ENCODE results near the gene SLC28A1.
A peak's percentile ranks its signal among the peaks of the same experiment; 100 is the strongest.

SLC28A1 gene

DNA sequence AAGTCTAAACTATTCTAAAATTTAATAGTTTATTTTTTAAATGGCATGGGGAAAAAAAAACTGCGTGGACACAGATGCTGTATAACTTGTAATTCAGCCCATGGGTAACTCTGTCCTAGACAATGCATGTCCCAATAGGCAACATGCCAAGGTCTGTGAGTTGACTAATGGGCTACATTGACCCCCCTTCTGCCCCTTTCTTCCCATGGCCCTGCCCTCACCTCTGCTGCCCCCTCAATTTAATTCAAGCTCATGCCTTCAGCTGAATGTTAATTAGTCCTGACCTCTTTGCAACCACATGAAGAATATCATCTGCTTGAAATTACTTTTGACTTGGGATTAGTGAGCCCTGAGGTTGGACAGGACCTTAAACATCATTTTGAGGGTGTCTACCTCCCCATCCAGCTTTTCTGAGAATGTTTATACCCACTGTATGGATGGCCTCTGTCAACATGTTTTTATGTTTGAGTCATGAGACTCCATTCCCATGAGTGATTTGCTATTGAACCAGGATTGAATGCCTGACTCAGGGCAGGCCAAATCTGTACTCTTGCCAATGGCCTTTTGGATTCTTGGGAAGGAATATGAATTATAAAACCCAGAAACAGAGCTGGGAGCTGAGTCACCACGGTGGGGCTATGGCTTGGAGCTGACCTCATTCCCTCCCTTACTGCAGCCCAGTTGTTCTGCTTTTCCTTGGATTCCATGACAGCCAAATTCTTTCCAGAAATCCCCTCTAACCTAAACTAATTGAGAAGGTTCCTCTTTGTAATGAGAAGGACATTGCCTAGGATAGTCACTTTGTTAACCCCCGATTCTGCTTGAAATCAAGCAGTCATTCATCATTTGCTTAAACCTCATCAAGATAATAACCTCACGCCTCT lies 63.7 kb downstream of the SLC28A1 start:
- no peak for DNase-seq

DNA sequence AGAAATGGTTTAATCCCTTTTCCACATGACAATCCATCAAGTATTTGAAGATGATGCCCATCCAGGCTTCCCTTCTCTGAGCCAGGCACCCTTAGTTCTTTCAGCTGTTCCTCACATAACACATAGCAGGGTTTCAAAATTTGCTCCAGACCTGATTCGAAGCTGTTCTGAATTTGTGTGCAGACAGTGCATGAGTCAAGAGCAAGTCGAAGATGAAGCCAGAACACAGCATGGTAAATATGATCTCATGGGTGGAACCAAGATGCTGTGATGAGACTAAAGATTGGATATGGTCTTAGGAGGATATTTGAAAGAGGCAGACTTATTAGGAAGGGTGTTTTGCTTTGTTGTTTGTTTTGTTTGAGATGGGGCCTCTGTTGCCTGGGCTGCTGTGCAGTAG lies 64.6 kb downstream of the SLC28A1 start:
- no peak for DNase-seq

DNA sequence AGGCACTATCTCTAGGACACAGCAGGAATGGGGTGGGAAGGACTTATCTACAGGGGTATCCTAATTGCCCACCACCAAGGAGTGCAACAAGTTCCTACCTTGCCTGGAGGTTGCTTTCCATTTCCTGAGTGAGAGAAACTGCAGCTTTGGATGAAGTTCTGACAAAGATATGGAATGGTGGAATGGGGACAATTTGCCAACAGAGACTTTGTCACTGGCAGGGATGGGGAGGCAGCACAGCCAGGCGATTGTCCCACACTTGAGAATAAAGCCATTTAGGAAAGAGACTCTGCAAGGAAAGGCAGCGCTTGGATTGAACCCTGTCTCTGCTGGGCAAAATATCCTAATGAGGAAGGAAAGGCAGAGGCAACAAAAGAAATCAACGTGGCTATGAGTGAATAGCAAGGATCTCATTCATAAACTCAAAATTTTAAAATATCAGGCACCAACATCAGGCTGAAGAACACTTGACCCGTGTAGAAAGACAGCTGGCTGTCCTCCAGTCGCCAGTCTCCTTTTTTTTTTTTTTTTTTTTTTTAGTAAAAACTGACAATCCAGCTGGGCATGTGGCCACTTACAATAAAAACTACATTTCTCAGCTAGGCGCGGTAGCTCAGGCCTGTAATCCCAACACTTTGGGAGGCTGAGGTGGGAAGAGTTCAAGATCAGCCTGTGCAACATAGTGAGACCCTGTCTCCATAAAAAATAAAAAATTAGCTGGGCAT lies 65.5 kb downstream of the SLC28A1 start:
- DNase-seq = no peak

DNA sequence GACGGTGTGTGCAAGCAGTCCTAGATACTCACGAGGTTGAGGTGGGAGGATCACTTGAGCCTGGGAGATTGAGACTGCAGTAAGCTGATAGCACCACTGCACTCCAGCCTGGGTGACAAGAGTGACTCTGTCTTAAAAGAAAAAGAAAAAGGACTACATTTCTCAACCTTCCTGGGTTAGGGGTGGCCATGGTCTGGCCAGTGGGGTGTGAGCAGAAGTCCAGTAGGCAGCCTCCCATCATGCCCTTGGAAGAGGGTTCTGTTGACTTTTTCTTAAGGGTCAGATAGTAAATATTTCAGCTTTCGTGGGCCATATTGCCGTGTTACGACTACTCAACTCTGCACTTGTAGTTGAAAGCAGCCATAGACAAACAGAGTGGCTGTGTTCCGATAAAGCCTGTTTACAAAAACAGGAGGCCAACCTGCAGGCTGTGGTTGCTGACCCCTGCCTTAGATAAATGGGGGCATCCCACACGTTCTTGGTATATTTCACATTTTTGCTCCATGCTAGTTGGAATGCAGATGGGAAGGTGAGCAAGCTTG lies 66.2 kb downstream of the SLC28A1 start:
- no peak for DNase-seq

DNA sequence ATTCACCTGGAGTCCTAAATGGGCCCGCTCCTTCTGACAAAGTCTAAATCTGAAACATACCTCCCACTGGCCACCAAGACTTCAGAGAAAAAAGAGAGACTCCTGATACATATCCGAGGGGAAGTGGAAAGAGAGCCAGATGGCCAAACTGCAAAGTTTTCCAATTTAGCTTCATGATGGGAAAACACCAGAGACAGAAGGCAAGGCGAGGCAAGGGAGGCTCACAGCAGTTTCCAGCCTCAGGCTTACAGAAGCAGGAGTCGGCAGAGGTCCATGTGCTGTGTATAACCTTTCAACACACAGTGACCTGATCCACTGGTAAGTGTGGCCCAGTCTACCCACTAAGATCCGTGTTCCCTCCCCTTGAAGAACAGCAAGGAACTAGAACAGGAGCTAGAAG lies 67.3 kb downstream of the SLC28A1 start:
- DNase-seq = no peak

DNA sequence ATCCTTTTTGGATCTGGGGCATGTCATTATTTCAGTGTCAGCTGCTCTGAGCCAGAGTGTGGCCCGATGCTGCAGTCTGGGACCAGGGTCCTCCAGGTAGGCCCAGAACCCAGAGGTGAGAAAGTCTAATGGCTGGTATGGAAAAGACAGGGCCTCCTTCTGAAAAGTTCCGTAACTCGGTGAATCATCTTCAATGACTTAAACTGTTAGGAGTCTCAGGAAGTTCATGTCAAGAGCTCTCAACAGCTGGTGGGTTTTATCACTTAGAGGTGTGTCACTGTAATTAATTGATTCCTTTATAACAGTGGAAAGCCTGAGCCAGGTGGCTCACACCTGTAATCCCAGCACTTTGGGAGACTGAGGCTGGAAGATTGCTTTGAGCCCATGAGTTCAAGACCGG lies 68.7 kb downstream of the SLC28A1 start:
- no peak for DNase-seq

DNA sequence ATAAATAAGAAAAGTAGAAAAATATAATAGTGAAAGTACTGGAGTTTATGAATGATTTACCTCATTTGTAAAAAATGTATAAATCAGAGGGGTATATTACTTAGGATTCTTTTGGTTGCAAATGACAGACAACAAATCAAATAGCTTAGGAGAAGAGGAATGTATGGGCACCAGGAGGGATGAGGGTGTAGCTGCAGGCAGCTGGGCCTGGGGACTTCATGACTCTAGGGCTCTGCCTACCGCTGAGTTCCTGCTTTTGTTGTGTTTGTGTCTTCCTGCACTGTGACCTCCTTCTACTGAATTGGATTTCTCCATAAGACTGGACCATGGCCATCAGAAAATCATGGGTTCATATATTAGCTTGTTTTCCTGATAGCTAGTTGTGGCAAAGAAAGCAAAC lies 69.3 kb downstream of the SLC28A1 start:
- no peak for DNase-seq

DNA sequence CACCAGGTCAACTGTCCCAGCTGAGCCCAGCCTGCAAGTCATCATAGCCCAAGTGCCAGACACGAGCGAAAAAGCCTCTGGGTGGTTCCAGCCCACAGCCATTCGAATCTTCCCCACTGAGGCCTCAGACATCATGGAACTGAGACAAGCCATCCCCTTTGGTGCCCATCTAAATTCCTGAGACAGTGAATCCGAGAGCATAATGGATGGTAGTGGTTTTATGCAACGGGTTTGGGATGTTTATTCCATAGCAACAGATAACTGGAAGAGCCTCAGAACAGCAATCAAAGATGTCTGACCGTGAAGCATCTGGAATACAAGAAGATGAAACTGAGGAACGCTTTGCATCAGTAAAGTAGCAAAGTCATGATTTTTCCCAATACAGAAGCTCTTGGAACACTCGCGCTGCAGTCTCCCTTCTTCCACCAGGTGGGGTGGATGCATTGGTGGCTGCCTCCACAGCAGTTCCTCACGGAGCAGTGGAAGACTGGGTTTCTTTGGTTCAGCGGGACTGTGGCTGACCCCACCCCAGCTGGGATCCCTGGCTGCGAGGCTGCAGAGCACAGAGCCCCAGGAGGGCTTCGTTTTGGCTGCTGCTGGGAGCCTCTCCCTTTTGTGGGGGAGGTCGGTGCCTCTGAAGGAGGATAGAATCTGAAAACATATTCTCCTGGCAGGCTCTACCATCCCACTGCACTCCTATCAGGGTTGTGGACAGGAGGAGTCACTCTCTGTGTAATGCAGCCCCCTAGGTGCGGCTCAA lies 70.8 kb downstream of the SLC28A1 start:
- peak in 2 of 4 experiments; percentile 6 to 39 for DNase-seq

DNA sequence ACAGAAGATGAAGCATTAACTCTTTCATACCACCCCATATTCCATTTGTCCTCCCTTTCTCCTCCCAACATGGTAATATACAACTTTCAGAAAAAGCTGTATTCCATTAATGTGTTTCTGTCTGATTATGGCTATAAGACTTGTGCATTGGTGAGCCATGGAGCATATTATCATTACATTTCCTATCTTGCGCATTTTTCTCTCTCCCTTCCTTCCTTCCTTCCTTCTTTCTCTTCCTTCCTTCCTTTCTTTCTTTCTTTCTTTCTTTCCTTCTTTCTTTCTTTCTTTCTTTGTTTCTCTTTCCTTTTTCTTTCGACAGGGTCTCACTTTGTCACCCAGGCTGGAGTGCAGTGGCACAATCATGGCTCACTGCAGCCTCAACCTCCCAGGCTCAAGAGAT lies 71.7 kb downstream of the SLC28A1 start:
- DNase-seq = no peak

DNA sequence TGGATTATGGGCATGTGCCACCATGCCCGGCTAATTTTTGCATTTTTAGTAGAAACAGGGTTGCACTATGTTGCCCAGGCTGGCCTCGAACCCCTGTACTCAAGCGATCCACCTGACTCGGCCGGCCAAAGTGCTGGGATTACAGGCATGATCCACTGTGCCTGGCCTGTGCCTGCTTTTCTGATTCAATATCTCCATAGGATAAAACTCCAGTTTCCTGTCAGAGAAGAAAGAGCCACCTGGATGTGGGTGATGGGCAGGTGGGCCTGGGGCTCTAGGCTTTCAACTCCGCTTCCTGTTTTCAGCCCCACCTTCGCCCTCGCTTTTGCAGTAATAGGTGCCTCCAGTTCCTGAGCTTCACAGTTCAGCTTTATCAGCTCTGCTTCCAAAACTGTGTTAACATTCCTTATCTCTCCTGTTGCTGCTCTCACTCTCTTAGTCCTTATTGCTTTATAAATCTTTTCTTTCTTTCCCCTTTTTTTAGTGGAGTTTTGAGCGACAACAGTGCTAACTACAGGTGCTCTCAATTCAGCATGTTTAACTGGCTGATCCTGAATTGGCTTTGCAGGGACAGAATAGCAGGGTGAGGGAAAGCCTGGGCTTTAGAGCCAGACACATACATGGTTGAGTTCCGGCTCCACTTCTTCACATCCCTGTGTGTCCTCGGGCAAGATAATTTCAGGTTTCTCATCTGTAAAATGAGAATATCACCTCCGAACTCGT lies 76.1 kb downstream of the SLC28A1 start:
- DNase-seq = no peak

DNA sequence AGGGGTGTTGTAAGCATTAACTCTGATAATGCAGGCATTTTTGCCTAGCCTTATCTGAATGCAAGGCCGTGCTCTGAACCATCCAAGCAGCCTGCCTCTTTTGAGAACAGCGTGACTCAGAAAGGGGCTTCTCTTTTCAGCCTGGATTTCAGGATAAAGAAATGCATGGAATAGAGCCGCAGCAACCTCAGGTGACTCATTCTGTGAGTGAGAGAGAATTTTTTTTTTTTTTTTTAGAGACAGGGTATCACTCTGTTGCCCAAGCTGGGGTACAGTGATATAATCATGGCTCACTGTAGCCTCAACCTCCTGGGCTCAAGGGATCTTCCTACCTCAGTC lies 76.6 kb downstream of the SLC28A1 start:
- DNase-seq = no peak

DNA sequence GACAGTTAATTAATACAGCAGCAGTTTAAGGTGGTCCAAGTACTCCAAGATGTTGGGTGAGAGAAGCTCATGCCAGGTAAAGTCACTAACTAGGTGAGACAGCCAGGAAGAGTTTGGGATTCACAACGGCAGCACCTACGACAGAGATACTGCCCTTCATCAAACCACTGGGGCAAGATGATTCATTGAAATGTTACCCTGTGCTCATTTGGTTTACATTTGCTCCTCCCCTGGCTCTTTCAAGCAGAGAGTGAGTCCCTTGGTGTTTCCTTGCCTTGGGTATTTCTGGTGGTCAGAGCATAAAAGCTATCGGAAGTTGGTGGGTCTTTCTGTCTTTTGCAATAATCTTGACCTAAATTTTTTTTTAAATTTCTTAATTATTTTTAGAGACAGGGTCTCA lies 77.2 kb downstream of the SLC28A1 start:
- no peak for DNase-seq

DNA sequence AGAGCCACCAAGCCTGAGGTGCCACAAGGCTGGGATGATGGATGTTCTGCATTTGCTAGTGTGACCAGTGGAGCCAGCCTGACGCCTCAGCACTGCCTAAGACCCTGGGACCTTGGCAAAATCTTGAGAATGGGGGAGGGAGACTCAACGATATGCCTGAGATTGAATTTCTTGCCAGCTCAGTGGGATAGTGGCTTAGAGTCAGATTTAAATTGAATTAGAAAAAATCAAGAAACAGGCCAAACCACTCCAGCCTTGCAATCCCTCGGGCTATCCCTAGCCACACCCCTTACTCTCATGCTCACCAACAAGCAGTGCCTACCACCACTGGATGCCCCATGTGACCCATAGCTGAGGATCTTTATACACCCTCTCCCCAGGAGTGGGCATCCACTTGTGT lies 78.5 kb downstream of the SLC28A1 start:
- DNase-seq = no peak

DNA sequence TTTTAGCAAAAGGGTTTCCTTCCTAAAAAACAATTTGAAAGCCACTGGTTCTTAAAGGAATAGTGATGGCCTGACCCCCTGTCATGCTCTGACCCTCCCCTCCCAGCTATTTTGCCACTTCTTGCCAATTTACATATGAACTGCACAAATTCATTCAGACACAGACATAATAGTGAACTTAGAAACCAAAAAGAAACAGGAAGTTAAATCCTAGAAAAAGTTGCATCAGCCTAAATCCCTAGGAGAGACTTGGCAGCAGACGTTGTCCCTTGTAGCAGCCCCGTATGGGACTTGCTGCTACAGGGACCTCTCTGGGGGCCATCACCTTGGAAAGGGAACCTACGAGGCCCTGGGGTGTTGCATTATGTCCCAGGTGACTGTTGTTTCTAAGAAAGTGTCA lies 82.9 kb downstream of the SLC28A1 start:
- no peak for DNase-seq

DNA sequence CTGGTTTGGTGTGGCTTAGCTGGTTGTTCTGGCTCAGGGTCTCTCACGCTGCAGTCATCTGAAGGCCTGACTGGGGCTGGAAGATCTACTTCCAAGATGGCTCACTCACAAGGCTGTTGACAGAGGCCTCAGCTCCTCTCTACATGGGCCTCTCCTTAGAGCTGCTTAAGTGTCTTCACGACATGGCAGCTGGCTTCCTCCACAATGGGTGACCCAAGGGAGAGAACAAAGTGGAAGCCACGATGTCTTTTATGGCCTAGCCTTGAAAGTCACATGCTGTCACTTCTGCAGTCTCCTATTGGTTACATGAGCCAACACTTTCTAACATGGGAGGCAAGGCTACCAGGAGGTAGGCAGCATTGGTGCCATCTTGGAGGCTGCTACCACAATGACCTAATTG lies 83.8 kb downstream of the SLC28A1 start:
- DNase-seq = no peak

DNA sequence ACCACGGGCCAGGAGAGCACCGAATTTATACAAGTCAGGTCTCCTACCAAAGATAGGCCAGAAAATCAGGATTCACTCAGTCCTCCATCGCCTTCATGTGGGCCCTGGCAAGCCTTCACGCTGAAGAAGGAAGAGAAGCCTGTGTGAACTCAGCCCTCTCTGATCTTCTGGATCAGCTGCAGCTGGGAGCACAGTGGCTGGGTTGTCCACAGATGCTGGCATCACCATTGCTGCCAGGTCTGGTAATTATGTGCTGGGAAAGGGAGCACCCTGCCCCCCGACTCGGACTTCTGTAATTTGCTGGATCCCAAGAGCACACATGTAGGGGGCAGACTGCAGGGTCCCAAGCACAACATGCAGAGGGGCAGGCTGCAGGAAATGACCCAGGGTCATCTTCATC lies 84.8 kb downstream of the SLC28A1 start:
- DNase-seq = no peak

DNA sequence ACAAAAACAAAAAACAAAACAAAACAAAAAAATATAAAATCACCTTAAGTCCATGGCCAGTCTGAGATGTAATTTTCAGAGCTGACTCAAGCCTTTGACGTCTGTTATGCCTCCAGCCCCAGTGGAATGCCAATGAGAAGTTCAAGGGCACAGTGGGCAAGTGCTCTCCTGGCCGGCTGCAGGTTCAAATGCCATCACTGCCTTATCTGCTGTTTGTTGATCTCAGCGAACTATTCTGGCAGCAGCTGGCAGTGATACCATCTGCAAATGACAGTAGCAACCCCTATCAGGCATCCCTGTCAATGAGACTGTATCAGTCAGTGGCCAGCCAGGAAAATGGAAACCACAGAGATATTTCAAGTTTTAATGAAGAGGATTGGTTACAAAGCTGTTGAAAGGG lies 86.4 kb downstream of the SLC28A1 start:
- no peak for DNase-seq

DNA sequence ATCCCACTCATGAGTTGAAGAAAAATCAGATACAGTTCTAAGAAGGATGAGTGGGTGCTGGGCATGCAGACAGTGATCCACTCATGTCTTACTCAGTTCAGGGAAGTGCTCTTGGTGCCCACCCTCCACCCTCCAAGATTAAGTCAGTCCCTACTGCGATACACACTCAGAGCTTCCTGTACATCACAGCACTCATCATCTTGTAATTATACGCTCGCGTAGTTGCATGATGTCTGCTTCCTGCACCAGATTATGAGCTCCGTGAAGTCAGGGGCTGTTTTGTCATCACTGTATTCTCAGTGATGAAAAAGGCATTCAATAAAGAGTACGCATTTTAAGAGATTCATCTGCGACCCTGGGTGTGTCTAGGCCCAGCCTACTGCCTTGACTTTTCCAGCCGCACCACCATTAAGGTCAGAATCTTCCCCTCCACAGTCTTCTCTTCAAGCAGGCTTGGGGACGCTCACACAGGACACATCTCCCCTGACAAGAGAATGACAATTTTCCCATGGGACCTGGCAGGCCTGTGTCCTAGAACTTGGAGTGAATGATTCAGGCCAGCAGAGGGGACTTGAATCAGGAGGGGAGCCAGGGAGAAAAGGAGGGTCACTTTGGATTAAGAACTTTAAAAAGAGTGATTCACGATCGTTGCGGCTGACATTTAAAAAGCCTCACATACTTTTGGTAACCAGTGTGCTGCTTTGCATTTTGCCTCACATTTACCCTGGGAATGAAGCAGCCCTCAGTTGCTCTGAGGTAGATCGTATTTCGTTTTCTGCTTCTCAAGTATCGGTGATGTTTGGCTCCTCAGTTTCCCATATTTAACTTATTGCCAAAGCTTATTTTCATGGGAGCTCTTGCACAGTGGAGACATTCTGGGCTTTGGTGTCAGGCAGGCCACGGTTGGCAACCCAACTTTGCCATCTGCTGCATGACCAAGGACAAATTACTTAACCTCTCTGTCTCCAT lies 89.3 kb downstream of the SLC28A1 start:
- no peak for DNase-seq

DNA sequence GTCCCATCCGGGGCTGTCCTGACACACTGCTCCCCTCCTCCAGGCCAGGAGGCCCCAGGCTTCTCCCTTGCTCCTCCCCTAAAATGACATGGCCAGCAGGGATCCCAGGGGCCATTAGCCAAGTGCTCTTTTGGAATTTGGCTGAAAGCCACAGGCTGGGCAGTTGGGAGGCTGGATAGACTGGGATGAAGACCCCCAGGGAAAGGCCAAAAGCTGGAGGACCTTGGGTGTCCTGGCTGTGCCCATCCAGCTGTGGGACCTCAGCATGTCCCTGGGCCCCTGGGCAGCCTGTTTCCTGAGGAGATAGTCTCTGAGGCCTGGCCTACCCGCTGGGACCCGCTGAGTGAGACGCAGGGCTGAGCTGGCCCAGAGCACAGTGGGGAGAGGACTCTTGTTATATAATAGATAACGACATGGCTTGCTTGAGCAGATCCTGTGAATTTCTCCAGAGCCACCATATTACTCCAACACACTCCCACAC lies 91.4 kb downstream of the SLC28A1 start:
- no peak for DNase-seq

DNA sequence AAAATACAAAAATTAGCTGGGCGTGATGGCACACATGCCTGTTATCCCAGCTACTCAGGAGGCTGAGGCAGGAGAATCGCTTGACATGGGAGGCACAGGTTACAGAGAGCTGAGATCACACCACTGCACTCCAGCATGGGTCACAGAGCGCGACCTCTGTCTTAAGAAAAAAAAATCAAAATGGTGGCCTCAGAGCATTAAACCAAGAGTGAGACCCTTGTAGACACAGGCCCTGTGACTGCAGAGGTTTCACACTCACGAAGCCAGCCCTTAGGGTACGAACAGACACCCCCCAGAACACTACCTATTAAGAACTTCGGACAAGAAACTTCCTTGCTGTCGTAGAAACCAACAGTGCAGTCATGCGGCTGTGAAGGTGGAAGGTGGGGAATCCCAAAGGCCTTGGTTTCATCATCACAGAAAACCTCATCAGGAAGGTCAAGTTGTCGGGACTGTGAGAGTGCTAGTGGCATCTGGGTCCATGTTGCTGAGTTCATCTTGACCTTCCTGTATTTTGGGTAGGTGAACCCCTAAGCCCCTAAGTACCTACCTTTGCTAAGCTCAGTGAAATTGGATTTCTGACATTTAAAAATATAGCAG lies 92.4 kb downstream of the SLC28A1 start:
- DNase-seq = no peak

DNA sequence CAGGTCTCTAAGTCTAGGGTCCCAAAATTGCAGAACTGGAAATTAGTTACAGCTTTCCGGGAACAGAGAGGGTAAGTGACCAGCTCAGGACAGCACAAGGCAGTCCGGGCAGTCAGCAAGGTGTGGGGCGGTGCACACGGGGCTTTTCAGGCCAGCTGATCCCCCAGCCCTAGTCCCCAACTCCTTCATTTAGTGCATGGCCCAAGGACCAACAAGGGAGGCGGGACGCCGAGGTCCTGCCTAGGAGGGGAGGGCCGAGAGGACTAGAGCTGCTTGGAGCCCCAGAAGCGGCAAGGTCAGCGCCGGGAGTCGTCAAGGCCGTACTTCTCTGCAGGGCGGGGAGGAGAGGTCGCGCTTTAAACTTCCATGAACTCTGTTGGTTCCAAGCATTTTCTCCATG lies 95.2 kb downstream of the SLC28A1 start:
- no peak for DNase-seq

Measured in activated naive CD4-positive, alpha-beta T cell (primary cell).